ENCODE measurements around the gene TRAPPC6A. TPM values are rescaled to one million over a fixed set of nuclear protein-coding genes. Genes with fewer than 3 reads are reported as not detected.
A peak's percentile ranks its signal among the peaks of the same experiment; 100 is the strongest.

TRAPPC6A gene
- total and polyA plus RNA-seq, 2 of the 13 experiments (the other 11 are each of a cell fraction or from before 2014, with no cell fraction given): 6.5 to 21.0 TPM

DNA sequence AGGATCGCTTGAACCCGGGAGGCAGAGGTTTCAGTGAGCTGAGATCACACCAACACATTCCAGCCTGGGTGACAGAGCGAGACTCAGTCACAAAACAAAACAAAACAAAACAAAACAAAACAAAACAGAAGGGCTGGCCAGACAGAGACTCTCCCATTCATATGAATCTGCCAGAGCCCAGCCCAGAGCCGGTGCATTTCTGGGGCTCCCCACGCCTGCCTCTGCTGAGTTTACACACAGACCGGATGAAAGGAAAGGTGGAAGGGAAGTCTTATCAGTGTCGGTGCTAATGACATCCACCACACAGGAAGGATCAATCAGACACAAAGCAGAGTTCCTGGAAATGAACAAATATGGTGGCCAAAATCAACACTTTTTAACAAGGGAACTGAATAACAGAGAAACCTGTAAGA lies 6.8 kb downstream of the TRAPPC6A start (continued):
- TF ChIP-seq MIER3 (CRISPR knock-in tag; IDR thresholded peaks at IDR 0.05; ENCODE audit: borderline replicate concordance): no peak
- TF ChIP-seq ATM (IDR thresholded peaks at IDR 0.05; ENCODE audit: borderline replicate concordance): no peak
- TF ChIP-seq ZNF256 (CRISPR knock-in tag; conservative IDR thresholded peaks at IDR 0.05): no peak
- 0 out of 2 replicates have a peak, but pooled peaks have one; percentile 15 for TF ChIP-seq CEBPG (CRISPR knock-in tag; IDR thresholded peaks at IDR 0.05)
- TF ChIP-seq FOXK1 (CRISPR knock-in tag; IDR thresholded peaks at IDR 0.05; ENCODE audit: borderline replicate concordance, low read depth): no peak
- TF ChIP-seq CREM (IDR thresholded peaks at IDR 0.05): peak; percentile 71
- no peak for TF ChIP-seq CREM (CRISPR knock-in tag; IDR thresholded peaks at IDR 0.05)
- peak; percentile 70 for TF ChIP-seq MED1 (CRISPR knock-in tag; IDR thresholded peaks at IDR 0.05)
- 0 out of 2 replicates have a peak, but pooled peaks have one; percentile 45 for TF ChIP-seq TBX3 (IDR thresholded peaks at IDR 0.05; ENCODE audit: borderline replicate concordance)
- TF ChIP-seq, protein P1, sequence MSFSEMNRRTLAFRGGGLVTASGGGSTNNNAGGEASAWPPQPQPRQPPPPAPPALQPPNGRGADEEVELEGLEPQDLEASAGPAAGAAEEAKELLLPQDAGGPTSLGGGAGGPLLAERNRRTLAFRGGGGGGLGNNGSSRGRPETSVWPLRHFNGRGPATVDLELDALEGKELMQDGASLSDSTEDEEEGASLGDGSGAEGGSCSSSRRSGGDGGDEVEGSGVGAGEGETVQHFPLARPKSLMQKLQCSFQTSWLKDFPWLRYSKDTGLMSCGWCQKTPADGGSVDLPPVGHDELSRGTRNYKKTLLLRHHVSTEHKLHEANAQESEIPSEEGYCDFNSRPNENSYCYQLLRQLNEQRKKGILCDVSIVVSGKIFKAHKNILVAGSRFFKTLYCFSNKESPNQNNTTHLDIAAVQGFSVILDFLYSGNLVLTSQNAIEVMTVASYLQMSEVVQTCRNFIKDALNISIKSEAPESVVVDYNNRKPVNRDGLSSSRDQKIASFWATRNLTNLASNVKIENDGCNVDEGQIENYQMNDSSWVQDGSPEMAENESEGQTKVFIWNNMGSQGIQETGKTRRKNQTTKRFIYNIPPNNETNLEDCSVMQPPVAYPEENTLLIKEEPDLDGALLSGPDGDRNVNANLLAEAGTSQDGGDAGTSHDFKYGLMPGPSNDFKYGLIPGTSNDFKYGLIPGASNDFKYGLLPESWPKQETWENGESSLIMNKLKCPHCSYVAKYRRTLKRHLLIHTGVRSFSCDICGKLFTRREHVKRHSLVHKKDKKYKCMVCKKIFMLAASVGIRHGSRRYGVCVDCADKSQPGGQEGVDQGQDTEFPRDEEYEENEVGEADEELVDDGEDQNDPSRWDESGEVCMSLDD (CRISPR knock-in tag; IDR thresholded peaks at IDR 0.05; ENCODE audit: borderline replicate concordance): peak; percentile 65; the same call in 1 of the 2 replicates
- TF ChIP-seq NKX3-1 (CRISPR knock-in tag; IDR thresholded peaks at IDR 0.05): no peak
- TF ChIP-seq ZNF792 (CRISPR knock-in tag; IDR thresholded peaks at IDR 0.05): peak; percentile 31; the same call in 1 of the 2 replicates
- no peak for TF ChIP-seq ZBTB33 (CRISPR knock-in tag; IDR thresholded peaks at IDR 0.05)
- peak; percentile 47; the same call in 1 of the 2 replicates for TF ChIP-seq TARDBP (CRISPR knock-in tag; IDR thresholded peaks at IDR 0.05)
- no peak for TF ChIP-seq CREB3 (CRISPR knock-in tag; IDR thresholded peaks at IDR 0.05)
- TF ChIP-seq ETV5 (CRISPR knock-in tag; IDR thresholded peaks at IDR 0.05; ENCODE audit: borderline replicate concordance): peak; percentile 96
- peak; percentile 84 for TF ChIP-seq SAP130 (CRISPR knock-in tag; IDR thresholded peaks at IDR 0.05; ENCODE audit: low read depth)
- peak; percentile 89 for TF ChIP-seq SKIL (CRISPR knock-in tag; IDR thresholded peaks at IDR 0.05; ENCODE audit: borderline replicate concordance)
- TF ChIP-seq NR2F6 (IDR thresholded peaks at IDR 0.05): no peak
- TF ChIP-seq NR2F6 (CRISPR knock-in tag; IDR thresholded peaks at IDR 0.05): peak; percentile 39
- peak; percentile 71 for TF ChIP-seq PHF21A (CRISPR knock-in tag; IDR thresholded peaks at IDR 0.05)
- TF ChIP-seq, protein P2, sequence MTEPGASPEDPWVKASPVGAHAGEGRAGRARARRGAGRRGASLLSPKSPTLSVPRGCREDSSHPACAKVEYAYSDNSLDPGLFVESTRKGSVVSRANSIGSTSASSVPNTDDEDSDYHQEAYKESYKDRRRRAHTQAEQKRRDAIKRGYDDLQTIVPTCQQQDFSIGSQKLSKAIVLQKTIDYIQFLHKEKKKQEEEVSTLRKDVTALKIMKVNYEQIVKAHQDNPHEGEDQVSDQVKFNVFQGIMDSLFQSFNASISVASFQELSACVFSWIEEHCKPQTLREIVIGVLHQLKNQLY (CRISPR knock-in tag; IDR thresholded peaks at IDR 0.05): peak; percentile 28; the same call in 1 of the 2 replicates
- TF ChIP-seq MIXL1 (CRISPR knock-in tag; IDR thresholded peaks at IDR 0.05): peak; percentile 81
- TF ChIP-seq RARA (CRISPR knock-in tag; IDR thresholded peaks at IDR 0.05): peak; percentile 78
- peak; percentile 85 for TF ChIP-seq TCF7 (IDR thresholded peaks at IDR 0.05; ENCODE audit: low read depth)
- TF ChIP-seq TOPORS (CRISPR knock-in tag; IDR thresholded peaks at IDR 0.05): no peak
- TF ChIP-seq HOXA5 (CRISPR knock-in tag; IDR thresholded peaks at IDR 0.05): 0 out of 2 replicates have a peak, but pooled peaks have one; percentile 30

Measured in HepG2 (cell line).